ENCODE measurements around the gene ELF5. TPM values are rescaled to one million over a fixed set of nuclear protein-coding genes. Genes with fewer than 3 reads are reported as not detected.

Gene ELF5
- total and polyA plus RNA-seq, 4 donors = 0.06 to 0.37 (median 0.08) TPM; not detected in 1

DNA sequence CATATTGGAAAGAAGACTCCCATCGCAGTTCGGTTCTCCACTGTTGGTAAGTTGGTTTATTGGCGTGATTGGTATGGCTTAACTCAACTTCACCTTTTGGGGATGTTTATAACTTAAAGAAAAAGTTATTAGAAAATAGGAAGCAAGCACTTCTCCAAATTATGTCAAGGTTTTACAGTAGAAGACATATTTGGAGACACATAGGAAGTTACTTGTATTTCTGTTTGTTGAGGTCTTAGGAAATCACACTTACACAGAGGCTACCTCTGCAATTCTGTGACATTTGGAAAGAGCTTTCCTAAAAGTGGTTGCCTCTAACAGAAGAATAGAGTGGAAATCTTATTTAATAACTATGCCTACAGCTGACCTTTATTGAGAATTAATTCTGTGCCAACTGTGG, 62.5 kb downstream of the ELF5 start:
- 91% methylated on average over 3 of the region's 3 CpGs for WGBS
- no peak overlapping the region for H3K27ac ChIP-seq (ENCODE audit: low read depth in 1 of 2, low read length in 2 of 2)
- H3K9me3 ChIP-seq (ENCODE audit: control insufficient read depth in 4 of 4, low read length in 3 of 4) = no peaks in the 10 kb centered on the region
- H3K27me3 ChIP-seq (ENCODE audit: control insufficient read depth in 4 of 4, insufficient read depth in 4 of 4, low read length in 3 of 4) = no peaks in the 10 kb centered on the region
- H3K4me3 ChIP-seq (ENCODE audit: low read depth in 1 of 3, low read length in 3 of 3) = no peak overlapping the region
- no peak for DNase-seq (ENCODE audit: low spot score)
- H3K9ac ChIP-seq (ENCODE audit: low read depth in 1 of 2, low read length in 2 of 2) = no peak overlapping the region
- peaks cover 6 to 74% (median 44%) of the 10 kb centered on the region in 4 donors for H3K4me1 ChIP-seq (ENCODE audit: control insufficient read depth in 4 of 4, insufficient read depth in 4 of 4, low read length in 3 of 4)
- peaks cover 9 to 65% (median 43%) of the 10 kb centered on the region in 4 donors for H3K36me3 ChIP-seq (ENCODE audit: control insufficient read depth in 4 of 4, insufficient read depth in 3 of 4, low read depth in 1 of 4, low read length in 3 of 4)
- TF ChIP-seq RXRA (IDR thresholded peaks at IDR 0.05) (no peak), RAD21 (IDR thresholded peaks at IDR 0.05) (no peak), HNF4A (conservative IDR thresholded peaks at IDR 0.05) (no peak), EGR1 (IDR thresholded peaks at IDR 0.05; ENCODE audit: low read depth in 2 of 2) (no peak), JUND (IDR thresholded peaks at IDR 0.05) (no peak), TAF1 (conservative IDR thresholded peaks at IDR 0.05) (no peak), GABPA (IDR thresholded peaks at IDR 0.05 in 1 of 2, conservative IDR thresholded peaks at IDR 0.05 in 1 of 2) (no peak), FOXA2 (IDR thresholded peaks at IDR 0.05) (no peak), HNF4G (IDR thresholded peaks at IDR 0.05) (no peak), SP1 (IDR thresholded peaks at IDR 0.05) (no peak), NR2F2 (IDR thresholded peaks at IDR 0.05) (no peak), YY1 (IDR thresholded peaks at IDR 0.05) (no peak), FOXA1 (IDR thresholded peaks at IDR 0.05) (no peak)
- TF ChIP-seq, protein P1, sequence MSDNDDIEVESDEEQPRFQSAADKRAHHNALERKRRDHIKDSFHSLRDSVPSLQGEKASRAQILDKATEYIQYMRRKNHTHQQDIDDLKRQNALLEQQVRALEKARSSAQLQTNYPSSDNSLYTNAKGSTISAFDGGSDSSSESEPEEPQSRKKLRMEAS (IDR thresholded peaks at IDR 0.05) = no peak
- TF ChIP-seq, protein P2, sequence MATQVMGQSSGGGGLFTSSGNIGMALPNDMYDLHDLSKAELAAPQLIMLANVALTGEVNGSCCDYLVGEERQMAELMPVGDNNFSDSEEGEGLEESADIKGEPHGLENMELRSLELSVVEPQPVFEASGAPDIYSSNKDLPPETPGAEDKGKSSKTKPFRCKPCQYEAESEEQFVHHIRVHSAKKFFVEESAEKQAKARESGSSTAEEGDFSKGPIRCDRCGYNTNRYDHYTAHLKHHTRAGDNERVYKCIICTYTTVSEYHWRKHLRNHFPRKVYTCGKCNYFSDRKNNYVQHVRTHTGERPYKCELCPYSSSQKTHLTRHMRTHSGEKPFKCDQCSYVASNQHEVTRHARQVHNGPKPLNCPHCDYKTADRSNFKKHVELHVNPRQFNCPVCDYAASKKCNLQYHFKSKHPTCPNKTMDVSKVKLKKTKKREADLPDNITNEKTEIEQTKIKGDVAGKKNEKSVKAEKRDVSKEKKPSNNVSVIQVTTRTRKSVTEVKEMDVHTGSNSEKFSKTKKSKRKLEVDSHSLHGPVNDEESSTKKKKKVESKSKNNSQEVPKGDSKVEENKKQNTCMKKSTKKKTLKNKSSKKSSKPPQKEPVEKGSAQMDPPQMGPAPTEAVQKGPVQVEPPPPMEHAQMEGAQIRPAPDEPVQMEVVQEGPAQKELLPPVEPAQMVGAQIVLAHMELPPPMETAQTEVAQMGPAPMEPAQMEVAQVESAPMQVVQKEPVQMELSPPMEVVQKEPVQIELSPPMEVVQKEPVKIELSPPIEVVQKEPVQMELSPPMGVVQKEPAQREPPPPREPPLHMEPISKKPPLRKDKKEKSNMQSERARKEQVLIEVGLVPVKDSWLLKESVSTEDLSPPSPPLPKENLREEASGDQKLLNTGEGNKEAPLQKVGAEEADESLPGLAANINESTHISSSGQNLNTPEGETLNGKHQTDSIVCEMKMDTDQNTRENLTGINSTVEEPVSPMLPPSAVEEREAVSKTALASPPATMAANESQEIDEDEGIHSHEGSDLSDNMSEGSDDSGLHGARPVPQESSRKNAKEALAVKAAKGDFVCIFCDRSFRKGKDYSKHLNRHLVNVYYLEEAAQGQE (IDR thresholded peaks at IDR 0.05) = no peak
- TF ChIP-seq, protein P3, sequence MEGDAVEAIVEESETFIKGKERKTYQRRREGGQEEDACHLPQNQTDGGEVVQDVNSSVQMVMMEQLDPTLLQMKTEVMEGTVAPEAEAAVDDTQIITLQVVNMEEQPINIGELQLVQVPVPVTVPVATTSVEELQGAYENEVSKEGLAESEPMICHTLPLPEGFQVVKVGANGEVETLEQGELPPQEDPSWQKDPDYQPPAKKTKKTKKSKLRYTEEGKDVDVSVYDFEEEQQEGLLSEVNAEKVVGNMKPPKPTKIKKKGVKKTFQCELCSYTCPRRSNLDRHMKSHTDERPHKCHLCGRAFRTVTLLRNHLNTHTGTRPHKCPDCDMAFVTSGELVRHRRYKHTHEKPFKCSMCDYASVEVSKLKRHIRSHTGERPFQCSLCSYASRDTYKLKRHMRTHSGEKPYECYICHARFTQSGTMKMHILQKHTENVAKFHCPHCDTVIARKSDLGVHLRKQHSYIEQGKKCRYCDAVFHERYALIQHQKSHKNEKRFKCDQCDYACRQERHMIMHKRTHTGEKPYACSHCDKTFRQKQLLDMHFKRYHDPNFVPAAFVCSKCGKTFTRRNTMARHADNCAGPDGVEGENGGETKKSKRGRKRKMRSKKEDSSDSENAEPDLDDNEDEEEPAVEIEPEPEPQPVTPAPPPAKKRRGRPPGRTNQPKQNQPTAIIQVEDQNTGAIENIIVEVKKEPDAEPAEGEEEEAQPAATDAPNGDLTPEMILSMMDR (IDR thresholded peaks at IDR 0.05; ENCODE audit: low read depth, low read length, missing input control) = no peak
- TF ChIP-seq, protein P4, sequence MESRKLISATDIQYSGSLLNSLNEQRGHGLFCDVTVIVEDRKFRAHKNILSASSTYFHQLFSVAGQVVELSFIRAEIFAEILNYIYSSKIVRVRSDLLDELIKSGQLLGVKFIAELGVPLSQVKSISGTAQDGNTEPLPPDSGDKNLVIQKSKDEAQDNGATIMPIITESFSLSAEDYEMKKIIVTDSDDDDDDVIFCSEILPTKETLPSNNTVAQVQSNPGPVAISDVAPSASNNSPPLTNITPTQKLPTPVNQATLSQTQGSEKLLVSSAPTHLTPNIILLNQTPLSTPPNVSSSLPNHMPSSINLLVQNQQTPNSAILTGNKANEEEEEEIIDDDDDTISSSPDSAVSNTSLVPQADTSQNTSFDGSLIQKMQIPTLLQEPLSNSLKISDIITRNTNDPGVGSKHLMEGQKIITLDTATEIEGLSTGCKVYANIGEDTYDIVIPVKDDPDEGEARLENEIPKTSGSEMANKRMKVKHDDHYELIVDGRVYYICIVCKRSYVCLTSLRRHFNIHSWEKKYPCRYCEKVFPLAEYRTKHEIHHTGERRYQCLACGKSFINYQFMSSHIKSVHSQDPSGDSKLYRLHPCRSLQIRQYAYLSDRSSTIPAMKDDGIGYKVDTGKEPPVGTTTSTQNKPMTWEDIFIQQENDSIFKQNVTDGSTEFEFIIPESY (IDR thresholded peaks at IDR 0.05) = no peak

DNA sequence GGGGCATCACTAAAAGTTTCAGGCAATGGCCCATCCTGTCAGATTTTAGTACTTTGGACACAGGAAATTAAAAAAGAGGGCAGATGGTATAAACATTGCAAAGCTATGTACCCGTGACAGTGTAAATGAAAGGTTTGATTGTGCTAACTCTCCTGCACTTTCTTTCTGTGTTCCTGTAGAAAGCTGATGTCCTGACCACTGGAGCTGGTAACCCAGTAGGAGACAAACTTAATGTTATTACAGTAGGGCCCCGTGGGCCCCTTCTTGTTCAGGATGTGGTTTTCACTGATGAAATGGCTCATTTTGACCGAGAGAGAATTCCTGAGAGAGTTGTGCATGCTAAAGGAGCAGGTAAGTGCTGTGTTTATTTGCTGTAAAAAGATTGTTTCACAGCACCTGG, 64.6 kb downstream of the ELF5 start:
- Histone ChIP-seq H3K9me3 (ENCODE audit: control insufficient read depth in 4 of 4, low read length in 3 of 4) (no peaks in the 10 kb centered on the region), H3K9ac (ENCODE audit: low read depth in 1 of 2, low read length in 2 of 2) (no peak overlapping the region), H3K4me1 (ENCODE audit: control insufficient read depth in 4 of 4, insufficient read depth in 4 of 4, low read length in 3 of 4) (peaks cover 6 to 76% (median 44%) of the 10 kb centered on the region in 4 donors), H3K27ac (ENCODE audit: low read depth in 1 of 2, low read length in 2 of 2) (no peak overlapping the region), H3K27me3 (ENCODE audit: control insufficient read depth in 4 of 4, insufficient read depth in 4 of 4, low read length in 3 of 4) (no peaks in the 10 kb centered on the region), H3K4me3 (ENCODE audit: low read depth in 1 of 3, low read length in 3 of 3) (no peak overlapping the region), H3K36me3 (ENCODE audit: control insufficient read depth in 4 of 4, insufficient read depth in 3 of 4, low read depth in 1 of 4, low read length in 3 of 4) (peaks cover 5 to 47% (median 34%) of the 10 kb centered on the region in 4 donors)
- 54% methylated on average over 3 of the region's 3 CpGs for WGBS
- no peak for DNase-seq (ENCODE audit: low spot score)
- TF ChIP-seq NR2F2 (IDR thresholded peaks at IDR 0.05) (no peak), HNF4G (IDR thresholded peaks at IDR 0.05) (no peak), EGR1 (IDR thresholded peaks at IDR 0.05; ENCODE audit: low read depth in 2 of 2) (no peak), HNF4A (conservative IDR thresholded peaks at IDR 0.05) (no peak), FOXA1 (IDR thresholded peaks at IDR 0.05) (no peak), FOXA2 (IDR thresholded peaks at IDR 0.05) (no peak), RAD21 (IDR thresholded peaks at IDR 0.05) (no peak), YY1 (IDR thresholded peaks at IDR 0.05) (no peak), RXRA (IDR thresholded peaks at IDR 0.05) (no peak), TAF1 (conservative IDR thresholded peaks at IDR 0.05) (no peak), GABPA (IDR thresholded peaks at IDR 0.05 in 1 of 2, conservative IDR thresholded peaks at IDR 0.05 in 1 of 2) (no peak), JUND (IDR thresholded peaks at IDR 0.05) (no peak), SP1 (IDR thresholded peaks at IDR 0.05) (no peak)
- TF ChIP-seq, protein P3 (IDR thresholded peaks at IDR 0.05; ENCODE audit: low read depth, low read length, missing input control) = no peak
- TF ChIP-seq, protein P5, sequence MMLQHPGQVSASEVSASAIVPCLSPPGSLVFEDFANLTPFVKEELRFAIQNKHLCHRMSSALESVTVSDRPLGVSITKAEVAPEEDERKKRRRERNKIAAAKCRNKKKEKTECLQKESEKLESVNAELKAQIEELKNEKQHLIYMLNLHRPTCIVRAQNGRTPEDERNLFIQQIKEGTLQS (IDR thresholded peaks at IDR 0.05) = no peak
- TF ChIP-seq, protein P1 (IDR thresholded peaks at IDR 0.05) = no peak
- TF ChIP-seq, protein P4 (IDR thresholded peaks at IDR 0.05) = no peak
